Right lobe of liver (tissue), 4 donors: Measurements from ENCODE around the gene VPS54.

Experiments used
- CTCF ChIP-seq, 4 donors: fragments of 200-600 bp in 3 of 4; fragments of 450-650 bp in 1 of 4; IDR thresholded peaks; one replicate each; pipeline versions ENCODE4 v1.5.1 to v1.8.0; 2016 to 2022; ENCODE audit warnings: antibody characterized with exemption in 4 of 4, mild to moderate bottlenecking in 2 of 4
- POLR2A ChIP-seq: fragments of 450-650 bp; IDR thresholded peaks from one replicate; pipeline ENCODE4 v1.6.1; 2017; ENCODE audit warnings: antibody characterized with exemption, mild to moderate bottlenecking
- donor health status: DM: no; HTN: no; CAD: no.
- donor health status: DM: no; HTN: no; CAD: no.
- donor health status: DM: no; HTN: yes; CAD: no.

GRCh38 chr2:63861220-63861822 lies 157.9 kb downstream of the VPS54 start:
- TF ChIP-seq POLR2A (no peak), CTCF (IDR thresholded peaks at IDR 0.05) (peak; percentile 44 to 53 (median 48))
